PC-3 (cell line): ENCODE results near the gene DCUN1D5.

Experiments
- CTCF ChIP-seq: fragments of 300-600 bp; sonication (generic); conservative IDR thresholded peaks from 2 replicates; pipeline ENCODE4 v1.5.1; 2017; ENCODE audit warnings: antibody characterized with exemption, low read depth, mild to moderate bottlenecking, low read length
- EZH2 ChIP-seq: fragments of 300-600 bp; sonication (generic); IDR thresholded peaks from one replicate; pipeline ENCODE4 v1.6.1; 2017; ENCODE audit warnings: antibody characterized with exemption, mild to moderate bottlenecking, low read length; ENCODE audit not compliant: unreplicated experiment

DNA sequence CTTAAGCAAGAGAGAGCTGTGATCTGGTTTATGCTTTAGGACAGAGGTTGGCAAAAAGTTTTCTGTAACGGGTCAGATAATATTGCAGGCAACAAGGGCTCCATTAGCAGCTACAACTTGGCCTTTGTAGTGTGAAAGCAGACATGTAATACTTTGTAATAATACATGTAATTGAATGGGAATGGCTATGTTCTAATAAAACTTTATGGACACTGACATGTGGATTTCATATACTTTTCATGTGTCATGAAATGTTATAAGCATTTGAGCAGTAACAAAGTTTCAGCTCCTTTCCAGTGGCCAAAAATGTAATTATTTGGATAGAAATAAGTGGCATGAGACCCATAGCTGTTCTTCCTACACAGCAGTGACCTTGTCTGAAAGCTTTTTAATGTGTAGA is 20.4 kb upstream of the DCUN1D5 start:
- no peak for TF ChIP-seq CTCF
- no peak for TF ChIP-seq EZH2
